ENCODE data around the gene HMCN2. TPM values are rescaled to one million over a fixed set of nuclear protein-coding genes. Genes with fewer than 3 reads are reported as not detected.

The HMCN2 gene
- polyA plus RNA-seq, 1 of the 3 experiments (the other 2 are of a cell fraction), result 0.15 TPM

DNA sequence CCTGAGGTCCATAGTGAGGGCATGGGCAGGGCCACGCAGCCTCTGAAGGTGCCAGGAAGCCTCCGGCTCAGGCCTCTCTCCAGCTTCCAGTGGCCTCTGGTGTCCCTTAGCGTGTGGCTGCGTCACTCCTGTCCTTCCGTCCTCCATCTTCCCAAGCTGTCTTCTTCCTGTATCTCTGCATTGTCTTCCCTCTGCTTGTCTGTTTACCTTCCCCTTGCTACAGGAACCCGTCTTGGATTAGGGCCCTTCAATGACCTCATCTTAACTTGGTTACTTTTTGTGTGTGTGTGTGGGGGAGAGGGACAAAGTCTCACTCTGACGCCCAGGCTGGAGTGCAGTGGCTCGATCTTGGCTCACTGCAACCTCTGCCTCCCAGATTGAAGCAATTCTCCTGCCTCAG is 193.6 kb downstream of the HMCN2 start (continued):
- no peak for TF ChIP-seq SMC3 (IDR thresholded peaks at IDR 0.05; ENCODE audit: low read depth, low read length)
- no peak for TF ChIP-seq JUND (IDR thresholded peaks at IDR 0.05)
- TF ChIP-seq POLR2AphosphoS5 (IDR thresholded peaks at IDR 0.05; ENCODE audit: low read depth, low read length), result no peak
- TF ChIP-seq CHD2 (IDR thresholded peaks at IDR 0.05; ENCODE audit: low read length, partially characterized antibody), result no peak
- TF ChIP-seq RFX5 (IDR thresholded peaks at IDR 0.05; ENCODE audit: low read length), result no peak
- TF ChIP-seq RAD21 (IDR thresholded peaks at IDR 0.05; ENCODE audit: low read length), result no peak
- no peak for TF ChIP-seq NRF1 (IDR thresholded peaks at IDR 0.05; ENCODE audit: low read depth, low read length)
- TF ChIP-seq TAF1 (IDR thresholded peaks at IDR 0.05; ENCODE audit: borderline replicate concordance, low read depth, low read length), result no peak

DNA sequence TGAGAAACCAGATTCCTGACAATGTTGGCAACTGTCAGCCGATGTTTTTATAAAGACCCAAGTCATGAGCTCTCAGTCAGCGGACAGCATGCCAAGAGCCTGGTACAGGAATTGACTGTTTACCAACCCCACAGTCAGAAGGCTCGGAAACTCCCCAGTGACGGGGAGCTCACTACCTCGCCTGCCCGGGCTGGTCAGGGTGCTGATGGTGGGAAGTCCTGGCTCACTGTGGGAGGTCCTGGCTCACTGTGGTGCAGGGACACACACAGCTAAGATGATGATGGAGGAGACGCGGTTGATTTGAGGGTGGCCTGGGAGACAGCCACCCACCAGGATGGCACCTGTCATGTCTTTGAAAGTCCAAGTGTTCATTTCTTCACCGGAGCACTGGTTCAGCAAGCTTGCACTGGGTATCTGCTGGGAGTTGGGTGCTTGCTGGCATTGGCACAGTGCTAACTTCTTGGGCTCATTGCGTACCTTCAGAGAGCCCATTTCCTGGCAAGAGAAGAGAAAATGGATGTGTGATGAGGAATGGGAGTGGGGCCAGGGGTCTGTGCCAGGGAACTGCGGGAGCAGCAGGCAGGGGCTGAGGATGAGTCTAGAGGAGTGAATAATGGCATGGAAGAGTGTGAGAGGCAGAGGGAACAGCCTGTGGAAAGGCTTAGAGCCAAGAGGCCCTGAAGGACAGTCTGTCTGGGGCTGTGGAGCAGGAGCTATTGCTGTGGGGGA is 194.5 kb downstream of the HMCN2 start:
- H3K4me1 ChIP-seq (ENCODE audit: control insufficient read depth in 1 of 2, insufficient read depth in 2 of 2, low read depth in 1 of 2, low read length in 1 of 2), result peaks cover 0 to 8% of the 10 kb centered on the region in 2 experiments; a peak in 1 of 4 replicates
- H4K20me1 ChIP-seq (ENCODE audit: insufficient read depth), result no peaks in the 10 kb centered on the region
- H3K4me2 ChIP-seq, result no peak overlapping the region
- H3F3A ChIP-seq (replicated peaks; ENCODE audit: insufficient read depth), result no peaks in the 10 kb centered on the region
- ChIA-PET CTCF (interaction anchor here (0.6 to 28.4 kb wide), 34 partner anchors 8 to 420 kb away, joined by 3 to 520 read pairs (median 5); partner anchors contain the start of gene PRDM12), POLR2A (interaction anchor here (1.2 kb wide), 1 partner anchor 224 kb away, joined by 3 read pairs; no protein-coding TSS in a partner anchor)
- H3K27ac ChIP-seq (ENCODE audit: low read depth in 2 of 2, low read length in 1 of 2), result no peak overlapping the region
- no peak for DNase-seq
- no peak overlapping the region for H3K9ac ChIP-seq
- H2AFZ ChIP-seq (ENCODE audit: low read depth), result no peak overlapping the region
- no peak overlapping the region for H3K4me3 ChIP-seq (ENCODE audit: low read depth in 2 of 2, low read length in 1 of 2)
- WGBS (ENCODE audit: low lambda C conversion rate), result 51% methylated on average over 11 of the region's 11 CpGs
- no peaks in the 10 kb centered on the region for H3K9me2 ChIP-seq
- no peaks in the 10 kb centered on the region for H3K36me3 ChIP-seq (replicated peaks in 1 of 2; ENCODE audit: control insufficient read depth in 1 of 2, insufficient read depth in 2 of 2, low read length in 1 of 2)
- no peaks in the 10 kb centered on the region for H3K79me2 ChIP-seq (ENCODE audit: insufficient read depth)
- H3K27me3 ChIP-seq (ENCODE audit: insufficient read depth), result 0 out of 2 replicates have a peak, but pooled peaks cover 6% of the 10 kb centered on the region
- H3K9me3 ChIP-seq, result no peaks in the 10 kb centered on the region
- TF ChIP-seq, protein P1, sequence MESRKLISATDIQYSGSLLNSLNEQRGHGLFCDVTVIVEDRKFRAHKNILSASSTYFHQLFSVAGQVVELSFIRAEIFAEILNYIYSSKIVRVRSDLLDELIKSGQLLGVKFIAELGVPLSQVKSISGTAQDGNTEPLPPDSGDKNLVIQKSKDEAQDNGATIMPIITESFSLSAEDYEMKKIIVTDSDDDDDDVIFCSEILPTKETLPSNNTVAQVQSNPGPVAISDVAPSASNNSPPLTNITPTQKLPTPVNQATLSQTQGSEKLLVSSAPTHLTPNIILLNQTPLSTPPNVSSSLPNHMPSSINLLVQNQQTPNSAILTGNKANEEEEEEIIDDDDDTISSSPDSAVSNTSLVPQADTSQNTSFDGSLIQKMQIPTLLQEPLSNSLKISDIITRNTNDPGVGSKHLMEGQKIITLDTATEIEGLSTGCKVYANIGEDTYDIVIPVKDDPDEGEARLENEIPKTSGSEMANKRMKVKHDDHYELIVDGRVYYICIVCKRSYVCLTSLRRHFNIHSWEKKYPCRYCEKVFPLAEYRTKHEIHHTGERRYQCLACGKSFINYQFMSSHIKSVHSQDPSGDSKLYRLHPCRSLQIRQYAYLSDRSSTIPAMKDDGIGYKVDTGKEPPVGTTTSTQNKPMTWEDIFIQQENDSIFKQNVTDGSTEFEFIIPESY (IDR thresholded peaks at IDR 0.05; ENCODE audit: borderline replicate concordance, low read depth), result no peak
- TF ChIP-seq, protein P2, sequence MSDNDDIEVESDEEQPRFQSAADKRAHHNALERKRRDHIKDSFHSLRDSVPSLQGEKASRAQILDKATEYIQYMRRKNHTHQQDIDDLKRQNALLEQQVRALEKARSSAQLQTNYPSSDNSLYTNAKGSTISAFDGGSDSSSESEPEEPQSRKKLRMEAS (IDR thresholded peaks at IDR 0.05; ENCODE audit: low read depth), result no peak
- no peak for TF ChIP-seq TAF1 (IDR thresholded peaks at IDR 0.05; ENCODE audit: borderline replicate concordance, low read depth, low read length)
- TF ChIP-seq, protein P3, sequence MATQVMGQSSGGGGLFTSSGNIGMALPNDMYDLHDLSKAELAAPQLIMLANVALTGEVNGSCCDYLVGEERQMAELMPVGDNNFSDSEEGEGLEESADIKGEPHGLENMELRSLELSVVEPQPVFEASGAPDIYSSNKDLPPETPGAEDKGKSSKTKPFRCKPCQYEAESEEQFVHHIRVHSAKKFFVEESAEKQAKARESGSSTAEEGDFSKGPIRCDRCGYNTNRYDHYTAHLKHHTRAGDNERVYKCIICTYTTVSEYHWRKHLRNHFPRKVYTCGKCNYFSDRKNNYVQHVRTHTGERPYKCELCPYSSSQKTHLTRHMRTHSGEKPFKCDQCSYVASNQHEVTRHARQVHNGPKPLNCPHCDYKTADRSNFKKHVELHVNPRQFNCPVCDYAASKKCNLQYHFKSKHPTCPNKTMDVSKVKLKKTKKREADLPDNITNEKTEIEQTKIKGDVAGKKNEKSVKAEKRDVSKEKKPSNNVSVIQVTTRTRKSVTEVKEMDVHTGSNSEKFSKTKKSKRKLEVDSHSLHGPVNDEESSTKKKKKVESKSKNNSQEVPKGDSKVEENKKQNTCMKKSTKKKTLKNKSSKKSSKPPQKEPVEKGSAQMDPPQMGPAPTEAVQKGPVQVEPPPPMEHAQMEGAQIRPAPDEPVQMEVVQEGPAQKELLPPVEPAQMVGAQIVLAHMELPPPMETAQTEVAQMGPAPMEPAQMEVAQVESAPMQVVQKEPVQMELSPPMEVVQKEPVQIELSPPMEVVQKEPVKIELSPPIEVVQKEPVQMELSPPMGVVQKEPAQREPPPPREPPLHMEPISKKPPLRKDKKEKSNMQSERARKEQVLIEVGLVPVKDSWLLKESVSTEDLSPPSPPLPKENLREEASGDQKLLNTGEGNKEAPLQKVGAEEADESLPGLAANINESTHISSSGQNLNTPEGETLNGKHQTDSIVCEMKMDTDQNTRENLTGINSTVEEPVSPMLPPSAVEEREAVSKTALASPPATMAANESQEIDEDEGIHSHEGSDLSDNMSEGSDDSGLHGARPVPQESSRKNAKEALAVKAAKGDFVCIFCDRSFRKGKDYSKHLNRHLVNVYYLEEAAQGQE (IDR thresholded peaks at IDR 0.05; ENCODE audit: low read depth, low read length), result no peak
- TF ChIP-seq CHD2 (IDR thresholded peaks at IDR 0.05; ENCODE audit: low read length, partially characterized antibody), result no peak
- no peak for TF ChIP-seq EP300 (IDR thresholded peaks at IDR 0.05; ENCODE audit: borderline replicate concordance in 1 of 2, low read depth in 1 of 2, low read length in 1 of 2)
